ENCODE data around the gene RASGRP4.
"Not testable (repeated sequence)": the region's sequence is repeated elsewhere in the genome, so short reads cannot be mapped to it uniquely, and the experiment has no call there.

RASGRP4 gene

DNA sequence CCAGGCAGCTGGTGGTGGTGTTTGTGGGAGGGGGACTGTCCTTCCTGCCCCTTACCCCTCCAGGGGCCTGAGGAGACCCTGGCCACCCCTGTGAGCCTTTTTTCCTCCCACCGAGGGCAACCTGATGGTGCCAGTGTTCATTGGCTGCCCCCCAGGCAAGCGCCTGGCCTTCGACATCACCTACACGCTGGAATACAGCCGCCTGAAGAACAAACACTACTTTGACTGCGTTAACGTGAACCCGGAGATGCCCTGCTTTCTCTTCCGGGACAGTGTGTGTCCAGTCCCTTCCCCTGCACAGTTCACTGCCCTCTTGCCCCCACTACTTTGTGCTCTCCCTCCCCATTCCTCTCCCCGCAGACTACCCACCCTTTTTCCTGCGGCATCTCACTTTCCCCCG, 59.0 kb downstream of the RASGRP4 start:
- DNase-seq = no peak

GRCh38 chr19:38362946-38363688, 62.9 kb downstream of the RASGRP4 start:
- DNase-seq = not testable (repeated sequence)

- DNase-seq = peak; percentile 80
Measured at GRCh38 chr19:38362076-38362945, 63.7 kb downstream of the RASGRP4 start.

GRCh38 chr19:38361633-38362075, 64.4 kb downstream of the RASGRP4 start:
- peak; percentile 68 for DNase-seq

- DNase-seq = no peak
Measured at GRCh38 chr19:38360839-38361631, 65.0 kb downstream of the RASGRP4 start.

DNA sequence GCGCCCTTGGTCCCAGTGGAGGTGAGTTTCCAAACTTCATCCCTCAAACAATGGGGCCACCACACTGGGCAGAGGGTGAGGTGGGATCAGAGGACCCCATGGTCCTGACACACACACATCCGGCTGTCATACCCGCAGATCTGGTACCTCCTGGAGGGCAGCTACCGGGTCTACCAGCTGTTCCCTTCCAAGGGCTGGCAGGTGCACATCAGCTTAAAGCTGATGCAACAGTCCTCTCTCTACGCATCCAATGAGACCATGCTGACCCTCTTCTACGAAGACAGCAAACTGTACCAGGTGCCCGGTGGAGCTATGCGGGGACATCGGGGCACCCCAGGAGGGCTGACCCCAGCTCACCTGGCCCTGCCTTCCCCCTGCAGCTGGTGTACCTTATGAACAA, 65.7 kb downstream of the RASGRP4 start:
- DNase-seq = no peak

GRCh38 chr19:38359242-38360021, 66.6 kb downstream of the RASGRP4 start:
- DNase-seq = no peak

Measured in CD4-positive, alpha-beta T cell treated with Interleukin-10 for 1 hour (primary cell).